Transverse colon (tissue), 4 donors: ENCODE results near the gene CTRL. TPM values are rescaled to one million over a fixed set of nuclear protein-coding genes. Genes with fewer than 3 reads are reported as not detected.

Experiments
- DNase-seq: peaks from one replicate; pipeline ENCODE4 v3.0.0-alpha.2; 2019
- H3K27ac ChIP-seq, 4 donors: fragments of 200-600 bp; sonication (generic); 2 replicates each; pipeline ENCODE4 v1.5.1; 2016 to 2018; ENCODE audit warnings: inconsistent platforms in 4 of 4
- H3K27me3 ChIP-seq: fragments of 200-600 bp; sonication (generic); 2 replicates; pipeline ENCODE4 v1.5.1; 2017; ENCODE audit warnings: inconsistent platforms
- H3K36me3 ChIP-seq, 4 donors: fragments of 200-600 bp; sonication (generic); 2 replicates each; pipeline ENCODE4 v1.5.1; 2017 to 2019; ENCODE audit warnings: inconsistent platforms in 4 of 4
- H3K4me1 ChIP-seq, 4 donors: fragments of 200-600 bp; sonication (generic); 2 replicates each; pipeline ENCODE4 v1.5.1; 2017 to 2020; ENCODE audit warnings: inconsistent platforms in 4 of 4
- H3K4me3 ChIP-seq, 4 donors: fragments of 200-600 bp; sonication (generic); 1 replicate in 1 of 4; 2 replicates in 3 of 4; pipeline versions ENCODE4 v1.5.1 to v1.6.1; 2017 to 2019; ENCODE audit warnings: inconsistent platforms in 4 of 4
- H3K9me3 ChIP-seq, 2 donors: fragments of 200-600 bp; sonication (generic); 2 replicates each; pipeline ENCODE4 v1.5.1; 2017 to 2019; ENCODE audit warnings: inconsistent platforms in 2 of 2
- EP300 ChIP-seq: sonication (generic); formaldehyde crosslinking; IDR thresholded peaks from one replicate; pipeline ENCODE4 v1.6.1; 2017; ENCODE audit warnings: antibody characterized with exemption, low read depth
- POLR2A ChIP-seq: fragments of 450-650 bp; IDR thresholded peaks from one replicate; pipeline ENCODE4 v1.6.1; 2016; ENCODE audit warnings: antibody characterized with exemption, mild to moderate bottlenecking, moderate library complexity
- POLR2AphosphoS5 ChIP-seq, 3 donors: sonication (generic); formaldehyde crosslinking; IDR thresholded peaks; one replicate each; pipeline ENCODE4 v1.6.1; 2016; ENCODE audit warnings: antibody characterized with exemption in 3 of 3
- WGBS, 2 donors: methylation state at CpG; one replicate each; pipeline ENCODE4 v1.1.5; 2018; ENCODE audit warnings: low coverage in 1 of 2; 5-methylcytosine and 5-hydroxymethylcytosine counted together
- in situ Hi-C, 4 donors: fragments of 200-750 bp; cut with MboI; loops; one replicate each; pipeline versions ENCODE4 v1.15.0 to v1.15.1; 2017; ENCODE audit warnings: low sequenced_read_pairs in 3 of 4, low pct_ligation_motif_present in 1 of 4, low pct_unique_long_range_greater_than_20kb in 1 of 4
- intact Hi-C: fragments of 100-400 bp; cut with DNase I; formaldehyde crosslinking; loops from one replicate; pipeline ENCODE4 v1.15.1; 2023; ENCODE audit warnings: low total_unique reads
- total RNA-seq, 4 donors: library from RNA; depleted of rRNA; stranded (reverse); fragments of >200 nt; gene quantifications; one replicate each; pipeline ENCODE4 v1.1.0, GENCODE V29; 2016
- TF ChIP-seq, protein P1 (sequence below), 5 experiments: fragments of 200-600 bp in 3 of 5; fragments of 450-650 bp in 2 of 5; sonication (generic) in 3 of 5; IDR thresholded peaks; 1 replicate in 2 of 5; 2 replicates in 3 of 5; pipeline ENCODE4 v1.5.1; 2016 to 2017; ENCODE audit warnings: antibody characterized with exemption in 5 of 5, inconsistent platforms in 3 of 5, mild to moderate bottlenecking in 2 of 5, moderate library complexity in 1 of 5

Gene CTRL
- total RNA-seq, 4 donors from 2014 or later, result 1.6 to 2.1 (median 1.6) TPM; not detected in 1

DNA sequence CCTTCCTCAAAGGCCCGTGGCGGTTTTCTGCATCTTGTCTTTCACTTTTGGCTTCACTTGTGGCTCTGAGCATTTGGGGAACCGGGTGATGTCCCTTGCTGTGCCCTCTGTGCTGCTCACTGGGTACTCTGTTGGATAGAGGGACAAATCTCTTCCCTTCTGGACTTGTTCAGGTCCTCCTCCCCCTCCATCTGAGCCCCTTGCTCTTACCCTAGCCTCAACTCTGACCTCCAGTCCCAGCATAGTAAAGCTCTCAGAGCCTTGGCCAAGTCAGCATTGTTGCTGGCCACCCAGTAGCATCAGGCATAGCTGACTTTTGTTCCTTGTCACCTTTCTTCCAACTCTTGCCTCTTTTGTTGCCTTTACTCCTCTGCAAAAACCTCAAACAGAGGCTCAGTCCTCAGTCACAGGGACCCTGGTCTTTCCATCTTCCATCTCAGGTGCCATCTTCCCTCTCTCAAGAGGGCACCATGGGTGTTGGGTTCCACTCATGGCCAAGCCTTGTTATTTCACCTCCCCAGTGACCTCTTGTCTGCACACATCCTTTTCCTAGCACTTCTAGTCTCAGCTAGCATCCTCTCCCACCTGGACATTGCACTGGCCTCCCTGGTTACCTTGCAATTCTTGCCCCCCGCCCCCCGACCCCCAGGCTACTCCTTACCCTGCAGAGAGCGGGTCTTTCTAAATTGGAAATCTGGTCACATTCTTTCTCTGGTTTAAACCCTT is 5.4 kb upstream of the CTRL start:
- TF ChIP-seq EP300 (no peak), POLR2A (no peak), POLR2AphosphoS5 (IDR thresholded peaks at IDR 0.05) (no peak)
- TF ChIP-seq, protein P1, sequence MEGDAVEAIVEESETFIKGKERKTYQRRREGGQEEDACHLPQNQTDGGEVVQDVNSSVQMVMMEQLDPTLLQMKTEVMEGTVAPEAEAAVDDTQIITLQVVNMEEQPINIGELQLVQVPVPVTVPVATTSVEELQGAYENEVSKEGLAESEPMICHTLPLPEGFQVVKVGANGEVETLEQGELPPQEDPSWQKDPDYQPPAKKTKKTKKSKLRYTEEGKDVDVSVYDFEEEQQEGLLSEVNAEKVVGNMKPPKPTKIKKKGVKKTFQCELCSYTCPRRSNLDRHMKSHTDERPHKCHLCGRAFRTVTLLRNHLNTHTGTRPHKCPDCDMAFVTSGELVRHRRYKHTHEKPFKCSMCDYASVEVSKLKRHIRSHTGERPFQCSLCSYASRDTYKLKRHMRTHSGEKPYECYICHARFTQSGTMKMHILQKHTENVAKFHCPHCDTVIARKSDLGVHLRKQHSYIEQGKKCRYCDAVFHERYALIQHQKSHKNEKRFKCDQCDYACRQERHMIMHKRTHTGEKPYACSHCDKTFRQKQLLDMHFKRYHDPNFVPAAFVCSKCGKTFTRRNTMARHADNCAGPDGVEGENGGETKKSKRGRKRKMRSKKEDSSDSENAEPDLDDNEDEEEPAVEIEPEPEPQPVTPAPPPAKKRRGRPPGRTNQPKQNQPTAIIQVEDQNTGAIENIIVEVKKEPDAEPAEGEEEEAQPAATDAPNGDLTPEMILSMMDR (IDR thresholded peaks at IDR 0.05), result no peak
- peak; percentile 83 for DNase-seq
- peaks cover 22 to 25% (median 23%) of the 10 kb centered on the region in 4 donors for H3K4me1 ChIP-seq
- in situ Hi-C loops, result no loop called here
- intact Hi-C loops, result no loop called here
- WGBS, 2 donors, result 0 to 50% methylated on average over 3 to 6 of the region's 6 CpGs
- H3K27ac ChIP-seq, result peak overlapping the region; percentile 90 to 97 (median 96)
- peak overlapping the region; percentile 71 to 86 (median 74) for H3K4me3 ChIP-seq
- H3K9me3 ChIP-seq, result no peaks in the 10 kb centered on the region
- no peaks in the 10 kb centered on the region for H3K27me3 ChIP-seq
- H3K36me3 ChIP-seq, result no peaks in the 10 kb centered on the region

DNA sequence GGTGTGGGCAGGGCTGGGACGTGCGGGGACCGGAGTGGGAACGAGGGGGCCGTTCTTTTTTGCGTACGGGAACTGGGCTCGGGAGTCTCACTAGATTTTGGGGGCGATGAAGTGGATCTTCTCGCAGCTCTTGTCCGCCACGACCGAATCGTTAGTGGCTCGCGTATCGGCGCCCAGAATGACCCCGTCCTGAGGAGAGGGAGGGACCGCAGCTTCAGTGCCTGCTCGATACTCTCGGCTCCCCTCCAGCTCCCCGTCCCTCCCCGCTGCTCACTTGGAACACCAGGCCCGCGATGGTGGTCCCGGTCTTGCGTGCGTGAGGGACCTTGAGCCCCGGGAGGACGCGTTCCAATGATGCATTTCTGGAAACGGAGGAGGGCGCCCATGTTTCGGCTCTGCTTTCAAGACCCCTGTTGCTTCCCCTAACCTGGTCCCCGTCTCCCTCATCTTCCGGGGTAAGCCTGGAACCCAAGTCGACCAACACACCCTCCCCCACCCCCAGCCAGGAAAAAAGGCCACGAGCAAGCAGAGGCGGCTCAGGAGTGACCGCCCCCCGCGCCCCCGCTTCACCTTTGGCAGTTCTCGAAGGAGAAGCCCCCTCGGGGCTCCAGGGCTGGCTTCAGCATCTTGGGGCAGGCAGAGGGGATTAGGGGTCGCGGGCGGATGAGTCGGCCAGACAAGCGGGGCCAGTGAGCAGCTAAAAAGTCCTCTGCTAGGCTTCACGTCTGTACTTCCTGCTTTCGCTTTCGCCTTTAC is 4.6 kb upstream of the CTRL start, which contains the start of gene PSMB10:
Gene PSMB10, minus strand, starts transcription at position 727 of the 756 bp plus-strand sequence. Its CDS starts 101 bp downstream, at position 626.
- peaks cover 22 to 25% (median 23%) of the 10 kb centered on the region in 4 donors for H3K4me1 ChIP-seq
- no peak for TF ChIP-seq EP300
- TF ChIP-seq POLR2AphosphoS5 (IDR thresholded peaks at IDR 0.05), result peak; percentile 71 to 90 (median 90)
- peak; percentile 85 for TF ChIP-seq POLR2A
- TF ChIP-seq, protein P1 (IDR thresholded peaks at IDR 0.05), result no peak
- WGBS, 2 donors, result 0% methylated on average over 5 to 53 of the region's 54 CpGs
- H3K36me3 ChIP-seq, result no peaks in the 10 kb centered on the region
- peak within 1 kb of the TSS; percentile 90 to 97 (median 96) for H3K27ac ChIP-seq
- in situ Hi-C loops (no loop called here), intact Hi-C loops (no loop called here)
- DNase-seq, result no peak
- peak within 1 kb of the TSS; percentile 71 to 86 (median 74) for H3K4me3 ChIP-seq
- no peaks in the 10 kb centered on the region for H3K9me3 ChIP-seq
- no peaks in the 10 kb centered on the region for H3K27me3 ChIP-seq

DNA sequence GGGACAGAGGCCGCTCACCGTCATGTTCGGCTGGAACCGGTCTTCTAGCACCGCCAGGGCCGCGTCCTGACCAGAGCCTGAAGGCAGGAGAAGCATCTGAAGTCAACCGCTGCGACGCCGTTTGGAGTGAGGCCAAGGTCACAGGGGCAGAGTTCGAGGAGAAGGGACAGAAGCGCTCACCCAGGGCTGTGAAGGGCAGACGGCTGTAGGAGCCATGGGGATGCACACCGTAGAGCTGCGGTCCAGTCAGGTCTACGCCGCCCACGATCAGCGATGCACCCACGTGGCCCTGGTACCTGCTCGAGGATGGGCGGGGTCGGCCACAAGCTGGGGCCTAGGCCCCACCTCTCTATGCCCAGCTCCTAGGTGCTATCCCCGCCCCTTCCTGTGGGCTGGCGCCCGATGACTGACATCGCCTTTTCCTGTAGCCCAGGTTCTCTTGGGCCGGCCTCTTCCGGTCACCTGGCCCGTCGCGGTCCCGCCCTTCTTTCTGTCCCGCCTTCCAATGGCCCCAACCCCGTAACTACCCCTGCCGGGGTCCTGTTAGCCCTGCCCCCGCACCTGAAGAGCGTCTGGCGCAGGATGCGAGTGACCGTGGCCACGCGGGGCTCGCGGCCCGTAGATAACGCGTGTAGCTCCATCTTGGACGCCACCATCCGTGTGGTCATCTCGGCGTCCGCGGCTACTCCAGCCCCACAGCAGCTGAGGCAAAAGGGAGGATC is 3.9 kb upstream of the CTRL start:
- Histone ChIP-seq H3K36me3 (no peaks in the 10 kb centered on the region), H3K9me3 (no peaks in the 10 kb centered on the region)
- intact Hi-C loops, result no loop called here

More for the DNA sequence above, 3.9 kb upstream of the CTRL start:
- Histone ChIP-seq H3K27me3 (no peaks in the 10 kb centered on the region), H3K4me3 (peak overlapping the region; percentile 71 to 86 (median 74)), H3K27ac (peak overlapping the region; percentile 90 to 97 (median 96)), H3K4me1 (peaks cover 22 to 25% (median 23%) of the 10 kb centered on the region in 4 donors)
- 3% methylated on average over 53 of the region's 55 CpGs; no CpG with 5 or more reads in 1 of the 2 donors for WGBS, 2 donors
- in situ Hi-C loops, result no loop called here
- peak; percentile 88 for TF ChIP-seq POLR2A
- no peak for TF ChIP-seq EP300
- TF ChIP-seq POLR2AphosphoS5 (IDR thresholded peaks at IDR 0.05), result peak; percentile 78 to 92 (median 88)
- TF ChIP-seq, protein P1 (IDR thresholded peaks at IDR 0.05), result no peak
- DNase-seq, result peak; percentile 98
